Breast epithelium (tissue), 3 donors: ENCODE results near the gene EPM2AIP1.
"Not testable (repeated sequence)": the region's sequence is repeated elsewhere in the genome, so short reads cannot be mapped to it uniquely, and the experiment has no call there.

Source experiments
- POLR2AphosphoS5 ChIP-seq, 3 donors: sonication (generic); formaldehyde crosslinking; IDR thresholded peaks; one replicate each; pipeline ENCODE4 v1.6.1; 2017; ENCODE audit warnings: antibody characterized with exemption in 3 of 3
- TF ChIP-seq, protein P1 (sequence below), 3 donors: fragments of 450-650 bp; IDR thresholded peaks; one replicate each; pipeline ENCODE4 v1.5.1; 2016 to 2017; ENCODE audit warnings: antibody characterized with exemption in 3 of 3, mild to moderate bottlenecking in 3 of 3, moderate library complexity in 3 of 3

DNA sequence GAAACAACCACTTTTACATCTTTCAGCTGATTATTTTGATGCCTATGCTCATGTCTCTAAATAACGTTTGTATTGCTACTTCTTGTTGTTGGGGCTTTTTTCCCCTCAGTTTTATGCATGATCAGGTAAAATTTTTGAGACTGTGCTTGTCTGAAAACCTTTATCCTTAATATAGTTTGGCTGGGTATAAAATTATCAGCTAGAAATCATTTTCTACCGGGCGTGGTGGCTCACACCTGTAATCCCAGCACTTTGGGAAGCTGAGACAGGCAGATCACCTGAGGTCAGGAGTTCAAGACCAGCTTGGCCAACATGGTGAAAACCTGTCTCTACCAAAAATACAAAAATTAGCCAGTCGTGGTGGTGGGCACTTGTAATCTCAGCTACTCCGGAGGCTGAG, 45.1 kb downstream of the EPM2AIP1 start:
- not testable (repeated sequence) for TF ChIP-seq POLR2AphosphoS5 (IDR thresholded peaks at IDR 0.05)
- TF ChIP-seq, protein P1, sequence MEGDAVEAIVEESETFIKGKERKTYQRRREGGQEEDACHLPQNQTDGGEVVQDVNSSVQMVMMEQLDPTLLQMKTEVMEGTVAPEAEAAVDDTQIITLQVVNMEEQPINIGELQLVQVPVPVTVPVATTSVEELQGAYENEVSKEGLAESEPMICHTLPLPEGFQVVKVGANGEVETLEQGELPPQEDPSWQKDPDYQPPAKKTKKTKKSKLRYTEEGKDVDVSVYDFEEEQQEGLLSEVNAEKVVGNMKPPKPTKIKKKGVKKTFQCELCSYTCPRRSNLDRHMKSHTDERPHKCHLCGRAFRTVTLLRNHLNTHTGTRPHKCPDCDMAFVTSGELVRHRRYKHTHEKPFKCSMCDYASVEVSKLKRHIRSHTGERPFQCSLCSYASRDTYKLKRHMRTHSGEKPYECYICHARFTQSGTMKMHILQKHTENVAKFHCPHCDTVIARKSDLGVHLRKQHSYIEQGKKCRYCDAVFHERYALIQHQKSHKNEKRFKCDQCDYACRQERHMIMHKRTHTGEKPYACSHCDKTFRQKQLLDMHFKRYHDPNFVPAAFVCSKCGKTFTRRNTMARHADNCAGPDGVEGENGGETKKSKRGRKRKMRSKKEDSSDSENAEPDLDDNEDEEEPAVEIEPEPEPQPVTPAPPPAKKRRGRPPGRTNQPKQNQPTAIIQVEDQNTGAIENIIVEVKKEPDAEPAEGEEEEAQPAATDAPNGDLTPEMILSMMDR (IDR thresholded peaks at IDR 0.05) = not testable (repeated sequence)
